H1 (cell line): ENCODE results near the gene APOL5. TPM values are rescaled to one million over a fixed set of nuclear protein-coding genes. Genes with fewer than 3 reads are reported as not detected.

Experiments
- CTCF ChIA-PET: fragments of 300-600 bp; sonication (Branson Sonifier 250); formaldehyde crosslinking; loops from one replicate; lab custom pipeline; 2021; ENCODE audit not compliant: partially characterized antibody; lab: Charles Lee
- POLR2A ChIA-PET: fragments of 300-600 bp; sonication (Branson Sonifier 250); formaldehyde crosslinking; loops from one replicate; lab custom pipeline; 2021; ENCODE audit warnings: inconsistent platforms; ENCODE audit not compliant: partially characterized antibody; lab: Charles Lee
- DNase-seq, 2 experiments: peaks; one replicate each; pipeline versions ENCODE4 v3.0.0 to v3.0.0-alpha.2; 2010 to 2022; ENCODE audit warnings: low spot score in 2 of 2, low read depth in 1 of 2, mixed read lengths in 1 of 2
- FAIRE-seq: peaks from 2 replicates; lab custom pipeline; 2011; peaks lifted over from hg19 to GRCh38; lab: Jason Lieb, UNC
- H2AFZ ChIP-seq: 2 replicates; pipeline ENCODE4 v1.8.1; 2012; ENCODE audit warnings: low read length, inconsistent platforms
- H2AK5ac ChIP-seq: 2 replicates; pipeline ENCODE4 v1.6.1; 2013; ENCODE audit warnings: low read depth, low read length
- H2BK120ac ChIP-seq: replicated peaks from 2 replicates; pipeline ENCODE3; 2013; ENCODE audit warnings: low read depth, low read length, inconsistent platforms
- H2BK12ac ChIP-seq: 2 replicates; pipeline ENCODE4 v1.6.1; 2013; ENCODE audit warnings: low read depth, low read length
- H2BK15ac ChIP-seq: 2 replicates; pipeline ENCODE4 v1.6.1; 2013; ENCODE audit warnings: low read length
- H2BK20ac ChIP-seq: 2 replicates; pipeline ENCODE4 v1.6.1; 2013; ENCODE audit warnings: low read length
- H2BK5ac ChIP-seq: 2 replicates; pipeline ENCODE4 v1.6.1; 2013; ENCODE audit warnings: low read depth, low read length
- H3K14ac ChIP-seq: 2 replicates; pipeline ENCODE4 v1.6.1; 2013; ENCODE audit warnings: inconsistent platforms; ENCODE audit not compliant: insufficient read length
- H3K18ac ChIP-seq: 2 replicates; pipeline ENCODE4 v1.6.1; 2013; ENCODE audit warnings: low read length; ENCODE audit errors: extremely low read depth
- H3K23ac ChIP-seq: 2 replicates; pipeline ENCODE4 v1.6.1; 2013; ENCODE audit warnings: inconsistent platforms; ENCODE audit not compliant: insufficient read length
- H3K23me2 ChIP-seq: 2 replicates; pipeline ENCODE4 v1.6.1; 2013; ENCODE audit warnings: low read depth, low read length
- H3K27ac ChIP-seq: 2 replicates; pipeline ENCODE4 v1.6.1; 2011; ENCODE audit warnings: low read depth, low read length, inconsistent platforms
- H3K27me3 ChIP-seq, 4 experiments: replicated peaks in 1 of 4; 1 replicate in 1 of 4; 2 replicates in 3 of 4; pipeline versions ENCODE4 v1.6.1 to v1.8.1; 2011 to 2013; ENCODE audit warnings: low read length in 3 of 4, mild to moderate bottlenecking in 3 of 4, inconsistent platforms in 2 of 4, mixed read lengths in 2 of 4, moderate library complexity in 1 of 4; ENCODE audit not compliant: control insufficient read depth in 3 of 4, insufficient read depth in 3 of 4; ENCODE audit errors: extremely low read depth in 1 of 4
- H3K36me3 ChIP-seq, 4 experiments: 2 replicates each; pipeline versions ENCODE4 v1.6.1 to v1.8.1; 2011 to 2013; ENCODE audit warnings: mild to moderate bottlenecking in 4 of 4, low read length in 3 of 4, moderate library complexity in 2 of 4, control low read depth in 1 of 4, inconsistent platforms in 1 of 4; ENCODE audit not compliant: insufficient read depth in 4 of 4, control insufficient read depth in 2 of 4
- H3K4ac ChIP-seq: replicated peaks from 2 replicates; pipeline ENCODE3; 2013; ENCODE audit warnings: low read length, low read depth, mixed read lengths, inconsistent platforms; ENCODE audit not compliant: insufficient read length
- H3K4me1 ChIP-seq, 4 experiments: replicated peaks in 1 of 4; 1 replicate in 1 of 4; 2 replicates in 3 of 4; pipeline versions ENCODE4 v1.6.1 to v1.8.1; 2011 to 2013; ENCODE audit warnings: low read length in 3 of 4, inconsistent platforms in 2 of 4, mixed read lengths in 1 of 4; ENCODE audit not compliant: insufficient read depth in 4 of 4, control insufficient read depth in 3 of 4
- H3K4me2 ChIP-seq, 2 experiments: 2 replicates each; pipeline versions ENCODE4 v1.6.1 to v1.8.1; 2011 to 2013; ENCODE audit warnings: low read depth in 2 of 2, low read length in 2 of 2, control low read depth in 1 of 2, inconsistent platforms in 1 of 2, mild to moderate bottlenecking in 1 of 2; ENCODE audit not compliant: insufficient read depth in 1 of 2
- H3K4me3 ChIP-seq, 4 experiments: fragments of 200-600, 300-600 bp in 1 of 4; sonication (generic), shearing (Covaris generic), sonication (Bioruptor Twin) in 1 of 4; 2 replicates each; pipeline versions ENCODE4 v1.5.1 to v1.8.1; 2011 to 2016; ENCODE audit warnings: low read length in 4 of 4, low read depth in 3 of 4, control low read depth in 2 of 4, inconsistent platforms in 2 of 4, mild to moderate bottlenecking in 2 of 4, mixed read lengths in 1 of 4, moderate library complexity in 1 of 4; ENCODE audit not compliant: insufficient read depth in 2 of 4; ENCODE audit errors: extremely low read depth in 1 of 4
- H3K56ac ChIP-seq: replicated peaks from 2 replicates; pipeline ENCODE3; 2013; ENCODE audit warnings: low read depth, mild to moderate bottlenecking, mixed read lengths, low read length, inconsistent platforms; ENCODE audit not compliant: insufficient read length
- H3K79me1 ChIP-seq: 2 replicates; pipeline ENCODE4 v1.6.1; 2013; ENCODE audit warnings: low read depth, low read length, control low read depth
- H3K79me2 ChIP-seq, 2 experiments: 2 replicates each; pipeline versions ENCODE4 v1.6.1 to v1.8.1; 2012 to 2013; ENCODE audit warnings: low read length in 2 of 2, mild to moderate bottlenecking in 2 of 2, inconsistent platforms in 1 of 2; ENCODE audit not compliant: insufficient read depth in 2 of 2, control insufficient read depth in 1 of 2
- H3K9ac ChIP-seq, 4 experiments: replicated peaks in 1 of 4; 1 replicate in 1 of 4; 2 replicates in 3 of 4; pipeline versions ENCODE4 v1.6.1 to v1.8.1; 2011 to 2013; ENCODE audit warnings: low read depth in 3 of 4, low read length in 3 of 4, control low read depth in 2 of 4, mild to moderate bottlenecking in 2 of 4, moderate library complexity in 2 of 4, inconsistent platforms in 1 of 4; ENCODE audit errors: extremely low read depth in 1 of 4
- H3K9me3 ChIP-seq, 2 experiments: 2 replicates each; pipeline versions ENCODE4 v1.6.1 to v1.8.1; 2012 to 2013; ENCODE audit warnings: mild to moderate bottlenecking in 2 of 2, moderate library complexity in 2 of 2, control low read depth in 1 of 2, inconsistent platforms in 1 of 2, low read depth in 1 of 2, low read length in 1 of 2, mixed read lengths in 1 of 2; ENCODE audit not compliant: insufficient read depth in 2 of 2
- H4K20me1 ChIP-seq, 2 experiments: replicated peaks in 1 of 2; 2 replicates each; pipeline versions ENCODE3 to v1.8.1; 2011 to 2013; ENCODE audit warnings: inconsistent platforms in 2 of 2, low read length in 2 of 2, mild to moderate bottlenecking in 1 of 2; ENCODE audit not compliant: insufficient read depth in 2 of 2, control insufficient read depth in 1 of 2
- H4K5ac ChIP-seq: 2 replicates; pipeline ENCODE4 v1.6.1; 2013; ENCODE audit warnings: low read length, low read depth, mixed read lengths, inconsistent platforms; ENCODE audit not compliant: insufficient read length
- H4K8ac ChIP-seq: 2 replicates; pipeline ENCODE4 v1.8.0; 2013; ENCODE audit warnings: mild to moderate bottlenecking, moderate library complexity, low read length, inconsistent platforms; ENCODE audit not compliant: insufficient read depth; ENCODE audit errors: extremely low read depth
- H4K91ac ChIP-seq: replicated peaks from 2 replicates; pipeline ENCODE3; 2013; ENCODE audit warnings: low read length, mixed read lengths, inconsistent platforms; ENCODE audit not compliant: insufficient read length
- CTBP2 ChIP-seq: IDR thresholded peaks from 2 replicates; pipeline ENCODE4 v1.7.0; 2011; ENCODE audit warnings: borderline replicate concordance, mild to moderate bottlenecking, moderate library complexity, mixed read lengths, low read length; ENCODE audit not compliant: insufficient read depth, insufficient read length
- MAX ChIP-seq: IDR thresholded peaks from 2 replicates; pipeline ENCODE4 v1.6.1; 2012; ENCODE audit warnings: inconsistent platforms
- POLR2A ChIP-seq, 2 experiments: IDR thresholded peaks; 1 replicate in 1 of 2; 2 replicates in 1 of 2; pipeline ENCODE4 v1.6.1; 2011; ENCODE audit warnings: low read depth in 2 of 2, low read length in 2 of 2, mild to moderate bottlenecking in 2 of 2; ENCODE audit errors: control extremely low read depth in 1 of 2
- POLR2AphosphoS5 ChIP-seq: IDR thresholded peaks from 2 replicates; pipeline ENCODE4 v1.6.1; 2011; ENCODE audit warnings: low read depth, low read length
- SP2 ChIP-seq: IDR thresholded peaks from 2 replicates; pipeline ENCODE4 v1.6.1; 2012; ENCODE audit warnings: mild to moderate bottlenecking, low read length, inconsistent platforms
- SUZ12 ChIP-seq: fragments of 200-600 bp; sonication (generic); IDR thresholded peaks from 2 replicates; pipeline ENCODE4 v1.6.1; 2012; ENCODE audit warnings: mild to moderate bottlenecking, inconsistent platforms, low read length, moderate library complexity, mixed read lengths
- TEAD4 ChIP-seq: IDR thresholded peaks from 2 replicates; pipeline ENCODE4 v1.6.1; 2012; ENCODE audit warnings: low read depth, low read length, inconsistent platforms, mixed read lengths
- WGBS, 2 experiments: shearing (Covaris generic) in 1 of 2; methylation state at CpG; one replicate each; pipeline versions ENCODE4 v1.1.6 to v1.1.7; 2013 to 2015; ENCODE audit warnings: low lambda C conversion rate in 2 of 2, mixed read lengths in 2 of 2, inconsistent platforms in 1 of 2, low coverage in 1 of 2, missing lambda C conversion rate in 1 of 2; ENCODE audit not compliant: insufficient replicate concordance in 2 of 2, insufficient coverage in 1 of 2, insufficient read length in 1 of 2; ENCODE audit errors: extremely low coverage in 1 of 2, missing lambda C conversion rate in 1 of 2; 5-methylcytosine and 5-hydroxymethylcytosine counted together
- polyA plus RNA-seq, 7 experiments: library from polyadenylated mRNA; depleted of rRNA in 3 of 7; stranded (reverse) in 5 of 7; unstranded in 2 of 7; fragments of >200 nt in 5 of 7; fragments of 200-250 nt in 2 of 7; gene quantifications; 1 replicate in 5 of 7; 2 replicates in 1 of 7; 4 replicates in 1 of 7; pipeline versions ENCODE4 v1.2.1 to v1.2.3, GENCODE V29; 2011 to 2013; ENCODE audit warnings: missing spikeins in 2 of 7, mixed read lengths in 2 of 7
- total RNA-seq: library from RNA; stranded (reverse); fragmentation: NEBNext Ultra II Directional; extraction: Animal tissue kit (Norgen Biotek cat#: 25700); gene quantifications from 2 replicates; pipeline ENCODE4 v1.2.1, GENCODE V29; 2021

APOL5 gene
- total and polyA plus RNA-seq, 2 of the 8 experiments (the other 6 are each of a cell fraction or from before 2014, with no cell fraction given), result not detected

- Histone ChIP-seq H2AFZ (no peak overlapping the region), H2BK15ac (no peak overlapping the region), H3K9ac (no peak overlapping the region), H3K4me2 (no peak overlapping the region), H3K36me3 (peaks cover 0 to 29% (median 7%) of the 10 kb centered on the region in 4 experiments; a peak in 4 of 8 replicates), H3K79me2 (no peaks in the 10 kb centered on the region), H3K14ac (no peak overlapping the region), H2BK5ac (no peak overlapping the region), H3K56ac (no peak overlapping the region), H2AK5ac (no peak overlapping the region), H2BK12ac (no peak overlapping the region), H3K27ac (no peak overlapping the region), H3K4me3 (no peak overlapping the region), H3K79me1 (no peaks in the 10 kb centered on the region), H4K5ac (no peak overlapping the region), H3K18ac (no peak overlapping the region), H4K91ac (no peak overlapping the region), H3K9me3 (no peaks in the 10 kb centered on the region), H2BK120ac (no peak overlapping the region), H3K4ac (no peak overlapping the region), H3K23ac (no peak overlapping the region), H2BK20ac (no peak overlapping the region), H3K4me1 (peaks cover 0 to 16% (median 10%) of the 10 kb centered on the region in 4 experiments; a peak in 5 of 7 replicates), H4K20me1 (no peaks in the 10 kb centered on the region), H3K23me2 (no peaks in the 10 kb centered on the region), H4K8ac (no peak overlapping the region), H3K27me3 (no peaks in the 10 kb centered on the region)
- no peak for DNase-seq
- CTCF ChIA-PET, result interaction anchor here (0.7 to 1.7 kb wide), 3 partner anchors 8 to 34 kb away, joined by 3 to 4 read pairs (median 3); no protein-coding TSS in a partner anchor
- no peak for FAIRE-seq
- POLR2A ChIA-PET, result no interaction called here
- WGBS, 2 experiments, result 77% methylated on average over 4 of the region's 4 CpGs; no CpG with 5 or more reads in 1 of the 2 experiments
- no peak for TF ChIP-seq SUZ12
- TF ChIP-seq CTBP2, result no peak
- TF ChIP-seq POLR2A (IDR thresholded peaks at IDR 0.05; ENCODE audit: control extremely low read depth in 1 of 2, low read depth in 2 of 2, low read length in 2 of 2), result no peak
- no peak for TF ChIP-seq MAX
- TF ChIP-seq TEAD4, result no peak
- TF ChIP-seq POLR2AphosphoS5, result no peak
- TF ChIP-seq SP2, result no peak
Observed at GRCh38 chr22:35746946-35747703, 29.5 kb downstream of the APOL5 start.
